Aortic smooth muscle cell (primary cell): ENCODE results near the gene GBP7. TPM values are rescaled to one million over a fixed set of nuclear protein-coding genes. Genes with fewer than 3 reads are reported as not detected.

ENCODE experiments used
- total RNA-seq: library from RNA; depleted of rRNA; stranded (reverse); fragments of >200 nt; gene quantifications from 2 replicates; pipeline ENCODE4 v1.2.3, GENCODE V29; 2014

GBP7 gene, protein sequence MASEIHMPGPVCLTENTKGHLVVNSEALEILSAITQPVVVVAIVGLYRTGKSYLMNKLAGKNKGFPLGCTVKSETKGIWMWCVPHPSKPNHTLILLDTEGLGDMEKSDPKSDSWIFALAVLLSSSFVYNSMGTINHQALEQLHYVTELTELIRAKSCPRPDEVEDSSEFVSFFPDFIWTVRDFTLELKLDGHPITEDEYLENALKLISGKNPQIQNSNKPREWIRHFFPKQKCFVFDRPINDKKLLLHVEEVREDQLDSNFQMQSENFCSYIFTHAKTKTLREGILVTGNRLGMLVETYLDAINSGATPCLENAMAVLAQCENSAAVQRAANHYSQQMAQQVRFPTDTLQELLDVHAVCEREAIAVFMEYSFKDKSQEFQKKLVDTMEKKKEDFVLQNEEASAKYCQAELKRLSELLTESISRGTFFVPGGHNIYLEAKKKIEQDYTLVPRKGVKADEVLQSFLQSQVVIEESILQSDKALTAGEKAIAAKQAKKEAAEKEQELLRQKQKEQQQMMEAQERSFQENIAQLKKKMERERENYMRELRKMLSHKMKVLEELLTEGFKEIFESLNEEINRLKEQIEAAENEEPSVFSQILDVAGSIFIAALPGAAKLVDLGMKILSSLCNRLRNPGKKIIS
- not detected in 2 replicates for total RNA-seq

GRCh38 chr1:89175601-89176256, at the start of gene GBP7:
TSS of gene GBP7 (minus strand) at chr1:89176003. CDS start at chr1:89171935, 4,068 bp downstream.

DNA sequence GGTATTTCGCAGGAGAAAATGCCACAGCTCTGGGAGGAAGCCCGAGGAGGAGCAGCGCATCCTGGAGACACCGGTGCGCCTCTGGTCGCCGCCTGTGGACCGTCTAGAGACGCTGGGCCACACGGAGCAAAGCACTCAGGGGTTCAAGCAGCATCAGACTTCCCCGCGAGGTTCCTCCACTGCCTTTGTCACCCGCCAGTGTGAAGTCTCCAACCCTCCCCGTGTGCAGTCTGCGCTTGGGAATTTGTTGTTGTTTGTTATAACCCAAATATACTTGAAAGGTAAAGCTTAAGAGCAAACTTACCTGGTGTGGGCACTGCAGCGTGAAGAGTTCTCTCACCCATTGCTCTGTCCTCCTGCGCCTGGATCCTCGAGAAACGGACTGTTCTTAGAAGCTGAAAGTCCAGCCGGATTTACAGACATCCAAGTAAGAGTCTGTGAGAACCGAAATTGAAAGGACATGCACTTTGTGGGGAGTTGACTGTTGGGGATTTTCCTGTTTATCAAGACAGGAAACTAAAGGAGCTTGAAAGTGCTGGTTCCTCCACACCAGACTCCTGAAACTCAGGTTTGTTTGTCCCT, 22.8 kb upstream of the GBP7 start, which contains the start of gene GBP4:
Gene GBP4, minus strand, starts transcription at position 452 of the 582 bp plus-strand sequence. Its CDS starts 108 bp downstream, at position 344.

DNA sequence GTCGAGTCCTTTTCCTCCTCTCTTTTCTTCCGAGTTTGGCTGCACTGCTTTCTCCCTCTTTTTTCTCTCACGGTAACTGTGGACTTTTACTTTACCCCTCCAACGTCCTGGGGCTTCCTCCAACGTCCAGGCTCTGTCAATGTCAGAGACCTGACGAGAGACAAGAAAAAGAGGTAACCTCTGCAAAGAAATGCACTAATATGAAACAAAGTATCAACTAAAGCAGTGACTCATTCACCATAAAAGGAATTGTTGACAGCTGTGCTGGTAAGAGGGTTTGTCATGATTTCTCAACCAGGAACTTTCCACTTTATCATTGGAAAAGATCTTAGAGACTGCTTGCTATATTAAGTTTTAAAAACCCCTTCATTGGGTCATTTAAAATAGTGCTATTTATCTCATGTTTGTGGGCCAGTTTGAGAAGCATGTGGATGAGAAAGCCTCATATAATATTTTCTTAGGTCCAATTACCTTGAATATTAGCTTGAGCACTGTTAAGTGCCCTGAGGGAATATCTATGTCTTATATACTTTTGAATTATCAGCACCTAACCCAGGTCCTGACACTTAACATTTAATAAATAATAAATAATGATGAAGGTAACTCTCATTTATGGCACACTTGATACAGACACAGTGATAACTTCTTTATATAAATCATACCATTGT, 49.8 kb downstream of the GBP7 start, which contains the start of gene GBP2:
Gene GBP2, minus strand, starts transcription at position 202 of the 668 bp plus-strand sequence. CDS start 4,148 bp downstream, outside the sequence.

Other genes starting within 250 kb of the GBP7 start
- gene KYAT3, start 183.4 kb downstream of the GBP7 start, total RNA-seq: 25.1 and 42.8 TPM in 2 replicates
- 9.6 and 14.6 TPM in 2 replicates for gene RBMXL1, start 183.4 kb downstream of the GBP7 start, total RNA-seq
- gene GBP3, start 153.1 kb downstream of the GBP7 start, total RNA-seq: 9.0 and 76.3 TPM in 2 replicates
- 11.6 and 12.4 TPM in 2 replicates for gene GBP1, start 110.8 kb downstream of the GBP7 start, total RNA-seq
- gene GBP2, start 49.9 kb downstream of the GBP7 start, total RNA-seq: 53.6 and 81.5 TPM in 2 replicates
- 0.31 and 0.53 TPM in 2 replicates for gene GBP4, start 22.9 kb upstream of the GBP7 start, total RNA-seq
- under 0.01 TPM in 2 replicates for gene GBP5, start 96.9 kb upstream of the GBP7 start, total RNA-seq
- gene GBP6, start 188.1 kb upstream of the GBP7 start, total RNA-seq: not detected in 2 replicates